Activated naive CD4-positive, alpha-beta T cell treated with anti-CD3 and anti-CD28 coated beads for 36 hours (primary cell): ENCODE data around the gene CALHM4. TPM values are rescaled to one million over a fixed set of nuclear protein-coding genes. Genes with fewer than 3 reads are reported as not detected.

Source experiments
- CTCF ChIA-PET: fragments of 350-600 bp; sonication (Branson Sonifier 250); formaldehyde crosslinking; loops from one replicate; lab custom pipeline; 2021; ENCODE audit warnings: antibody characterized with exemption; lab: Charles Lee
- DNase-seq: peaks from one replicate; pipeline ENCODE4 v3.0.0-alpha.2; 2020
- H3K27ac Mint-ChIP-seq: one replicate; pipeline ENCODE4 v1.8.0; 2021; ENCODE audit warnings: mild to moderate bottlenecking, mixed read lengths
- H3K27me3 Mint-ChIP-seq: one replicate; pipeline ENCODE4 v1.8.0; 2021; ENCODE audit warnings: low read depth, mixed read lengths
- H3K36me3 Mint-ChIP-seq: one replicate; pipeline ENCODE4 v1.8.0; 2021; ENCODE audit warnings: low read depth, mixed read lengths
- H3K4me1 Mint-ChIP-seq: one replicate; pipeline ENCODE4 v1.8.0; 2021; ENCODE audit warnings: low read depth, mixed read lengths
- H3K4me3 Mint-ChIP-seq: one replicate; pipeline ENCODE4 v1.8.0; 2021; ENCODE audit warnings: mild to moderate bottlenecking, moderate library complexity, mixed read lengths
- H3K9me3 Mint-ChIP-seq: one replicate; pipeline ENCODE4 v1.8.0; 2021; ENCODE audit warnings: mixed read lengths
- intact Hi-C: fragments of 100-400 bp; cut with micrococcal nuclease; formaldehyde crosslinking; loops from one replicate; pipeline ENCODE4 v1.15.1; 2023
- total RNA-seq, 2 experiments: library from RNA; stranded (reverse); gene quantifications; one replicate each; pipeline ENCODE4 v1.2.3, GENCODE V29; 2021

Gene CALHM4
- total RNA-seq, 2 experiments from 2014 or later = not detected

GRCh38 chr6:116545651-116546050 lies 7.9 kb upstream of the CALHM4 start, which contains the start of gene TRAPPC3L:
Gene TRAPPC3L, minus strand, starts transcription at chr6:116545684. Its CDS starts 170 bp downstream, at chr6:116545514.
- H3K27ac Mint-ChIP-seq = no peak within 1 kb of the TSS

GRCh38 chr6:116547358-116547757 lies 6.2 kb upstream of the CALHM4 start:
- DNase-seq = no peak
- no peaks in the 10 kb centered on the region for H3K9me3 Mint-ChIP-seq
- no peaks in the 10 kb centered on the region for H3K36me3 Mint-ChIP-seq
- H3K27ac Mint-ChIP-seq = no peak overlapping the region
- intact Hi-C loops = no loop called here
- CTCF ChIA-PET = interaction anchor here (1.3 kb wide), 1 partner anchor 14 kb away, joined by 3 read pairs; no protein-coding TSS in a partner anchor
- H3K27me3 Mint-ChIP-seq = peaks cover 4% of the 10 kb centered on the region
- H3K4me3 Mint-ChIP-seq = no peak overlapping the region
- no peaks in the 10 kb centered on the region for H3K4me1 Mint-ChIP-seq

More at GRCh38 chr6:116545651-116546050, 7.9 kb upstream of the CALHM4 start, which contains the start of gene TRAPPC3L:
- Mint-ChIP-seq H3K27me3 (peaks cover 12% of the 10 kb centered on the region), H3K4me3 (no peak within 1 kb of the TSS), H3K9me3 (no peaks in the 10 kb centered on the region), H3K36me3 (no peaks in the 10 kb centered on the region), H3K4me1 (no peaks in the 10 kb centered on the region)
- intact Hi-C loops = no loop called here
- no peak for DNase-seq
- CTCF ChIA-PET = interaction anchor here (1.0 kb wide), 1 partner anchor 16 kb away, joined by 3 read pairs; no protein-coding TSS in a partner anchor

GRCh38 chr6:116550796-116551195 lies 2.8 kb upstream of the CALHM4 start:
- Mint-ChIP-seq H3K9me3 (no peaks in the 10 kb centered on the region), H3K4me1 (no peaks in the 10 kb centered on the region), H3K4me3 (no peak overlapping the region), H3K36me3 (no peaks in the 10 kb centered on the region), H3K27ac (no peak overlapping the region), H3K27me3 (peaks cover 10% of the 10 kb centered on the region)
- DNase-seq = no peak
- CTCF ChIA-PET = interaction anchor here (0.7 to 2.0 kb wide), 2 partner anchors 10 to 12 kb away, joined by 3 to 5 read pairs; no protein-coding TSS in a partner anchor
- intact Hi-C loops = no loop called here

DNA sequence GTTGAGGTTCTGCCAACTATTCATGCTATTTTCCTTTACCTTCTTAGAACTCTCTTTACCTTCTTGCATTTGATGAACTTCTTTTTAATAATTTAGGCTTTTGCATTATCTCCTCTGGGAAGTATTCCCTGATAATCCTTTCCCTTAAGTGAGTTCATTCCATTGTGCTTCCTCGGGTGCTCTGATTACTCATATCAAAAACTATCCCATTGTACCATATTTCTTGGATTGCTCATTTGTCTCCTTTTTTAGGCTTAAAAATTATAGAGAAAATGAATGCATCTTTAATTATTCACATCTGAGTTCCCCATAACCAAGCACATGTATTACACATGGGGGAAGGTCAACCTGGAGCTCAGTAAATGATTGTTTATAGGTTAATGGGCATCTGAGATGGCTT lies 2.5 kb downstream of the CALHM4 start:
- Mint-ChIP-seq H3K9me3 (no peaks in the 10 kb centered on the region), H3K4me1 (no peaks in the 10 kb centered on the region), H3K27ac (no peak overlapping the region), H3K27me3 (peaks cover 13% of the 10 kb centered on the region), H3K4me3 (no peak overlapping the region), H3K36me3 (no peaks in the 10 kb centered on the region)
- intact Hi-C loops = no loop called here
- no peak for DNase-seq
- CTCF ChIA-PET = interaction anchor here (0.7 kb wide), 1 partner anchor 339 kb away, joined by 4 read pairs; no protein-coding TSS in a partner anchor

- H3K9me3 Mint-ChIP-seq = no peaks in the 10 kb centered on the region
- DNase-seq = no peak
- CTCF ChIA-PET = interaction anchor here (0.7 kb wide), 1 partner anchor 21 kb away, joined by 4 read pairs; no protein-coding TSS in a partner anchor
- intact Hi-C loops = no loop called here
- no peak overlapping the region for H3K27ac Mint-ChIP-seq
- H3K27me3 Mint-ChIP-seq = peaks cover 15% of the 10 kb centered on the region
- H3K4me3 Mint-ChIP-seq = no peak overlapping the region
- H3K4me1 Mint-ChIP-seq = no peaks in the 10 kb centered on the region
- no peaks in the 10 kb centered on the region for H3K36me3 Mint-ChIP-seq
Observed at GRCh38 chr6:116556814-116557415, 3.4 kb downstream of the CALHM4 start.

- no peak overlapping the region for H3K4me3 Mint-ChIP-seq
- H3K9me3 Mint-ChIP-seq = no peaks in the 10 kb centered on the region
- intact Hi-C loops = no loop called here
- H3K27ac Mint-ChIP-seq = no peak overlapping the region
- CTCF ChIA-PET = no interaction called here
- H3K36me3 Mint-ChIP-seq = no peaks in the 10 kb centered on the region
- H3K27me3 Mint-ChIP-seq = peaks cover 15% of the 10 kb centered on the region
- DNase-seq = no peak
- no peaks in the 10 kb centered on the region for H3K4me1 Mint-ChIP-seq
Observed at GRCh38 chr6:116557893-116558292, 4.3 kb downstream of the CALHM4 start.

- H3K4me3 Mint-ChIP-seq = no peak overlapping the region
- peaks cover 14% of the 10 kb centered on the region for H3K27me3 Mint-ChIP-seq
- peaks cover 3% of the 10 kb centered on the region for H3K4me1 Mint-ChIP-seq
- no peak for DNase-seq
- H3K36me3 Mint-ChIP-seq = no peaks in the 10 kb centered on the region
- H3K9me3 Mint-ChIP-seq = no peaks in the 10 kb centered on the region
- intact Hi-C loops = no loop called here
- H3K27ac Mint-ChIP-seq = no peak overlapping the region
- CTCF ChIA-PET = interaction anchor here (0.8 to 3.6 kb wide), 11 partner anchors 11 to 274 kb away, joined by 3 to 35 read pairs (median 5); partner anchors contain the start of gene RWDD1
Observed at GRCh38 chr6:116560130-116560529, 6.6 kb downstream of the CALHM4 start.

- Mint-ChIP-seq H3K27me3 (peaks cover 11% of the 10 kb centered on the region), H3K36me3 (no peaks in the 10 kb centered on the region), H3K9me3 (no peaks in the 10 kb centered on the region), H3K27ac (no peak overlapping the region), H3K4me3 (no peak overlapping the region), H3K4me1 (peaks cover 3% of the 10 kb centered on the region)
- CTCF ChIA-PET = interaction anchor here (0.6 to 3.6 kb wide), 26 partner anchors 8 to 344 kb away, joined by 3 to 35 read pairs (median 3); partner anchors contain the start of genes CALHM4, RSPH4A, RWDD1 and TRAPPC3L
- intact Hi-C loops = loop anchor here (1.0 kb wide), 5 partner anchors 25 to 343 kb away; no protein-coding TSS in a partner anchor
- peak; percentile 80 for DNase-seq
Observed at GRCh38 chr6:116561377-116562018, 7.9 kb downstream of the CALHM4 start.

DNA sequence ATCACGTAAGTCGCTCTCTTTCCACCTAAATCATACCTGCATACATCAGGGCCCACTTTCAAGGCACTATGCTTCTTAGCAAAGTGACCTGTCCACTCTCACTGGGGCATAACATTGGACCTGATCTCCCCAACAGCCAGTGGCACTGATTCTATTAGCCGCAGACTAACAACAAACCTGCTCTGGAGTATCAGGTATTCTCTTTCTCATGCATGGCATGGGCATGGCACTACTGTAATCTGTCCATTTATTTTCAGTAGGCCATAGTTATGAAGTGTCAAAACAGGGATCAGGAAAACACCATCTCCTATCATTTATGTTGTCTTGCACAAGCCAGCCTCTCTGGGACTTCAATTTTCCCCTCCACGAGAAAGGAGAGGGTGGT lies 8.5 kb downstream of the CALHM4 start:
- CTCF ChIA-PET = interaction anchor here (0.6 to 2.3 kb wide), 9 partner anchors 8 to 291 kb away, joined by 3 to 12 read pairs (median 5); partner anchors contain the start of gene RWDD1
- Mint-ChIP-seq H3K9me3 (no peaks in the 10 kb centered on the region), H3K27ac (no peak overlapping the region), H3K36me3 (no peaks in the 10 kb centered on the region), H3K27me3 (peaks cover 11% of the 10 kb centered on the region), H3K4me1 (peaks cover 3% of the 10 kb centered on the region), H3K4me3 (no peak overlapping the region)
- no peak for DNase-seq
- intact Hi-C loops = no loop called here

GRCh38 chr6:116562614-116563013 lies 9.1 kb downstream of the CALHM4 start:
- H3K9me3 Mint-ChIP-seq = no peaks in the 10 kb centered on the region
- DNase-seq = no peak
- H3K27ac Mint-ChIP-seq = no peak overlapping the region
- H3K36me3 Mint-ChIP-seq = no peaks in the 10 kb centered on the region
- CTCF ChIA-PET = interaction anchor here (0.9 to 2.3 kb wide), 17 partner anchors 9 to 294 kb away, joined by 3 to 12 read pairs (median 4); partner anchors contain the start of gene TSPYL1
- H3K4me3 Mint-ChIP-seq = no peak overlapping the region
- H3K4me1 Mint-ChIP-seq = peaks cover 4% of the 10 kb centered on the region
- intact Hi-C loops = no loop called here
- H3K27me3 Mint-ChIP-seq = peaks cover 11% of the 10 kb centered on the region

DNA sequence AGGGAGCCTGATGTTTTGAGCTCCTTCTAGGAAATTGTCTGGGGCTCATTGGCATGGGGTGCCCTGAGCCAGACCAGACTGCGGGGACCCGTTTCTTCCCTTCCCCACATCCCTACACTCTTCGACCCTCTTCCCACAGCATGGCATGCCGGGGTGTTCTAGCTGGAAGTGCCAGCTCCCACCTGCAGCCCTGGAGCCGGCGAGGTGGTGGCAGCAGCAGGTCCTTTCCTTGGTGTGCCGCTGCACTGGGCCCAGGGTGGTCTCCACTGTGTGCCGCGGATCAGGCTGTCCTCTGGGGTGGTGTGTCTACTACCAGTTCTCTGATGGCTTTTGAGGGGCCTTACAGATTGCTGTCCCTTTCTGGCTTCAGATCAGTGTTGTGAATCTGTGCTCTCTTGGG lies 10.3 kb downstream of the CALHM4 start:
- H3K9me3 Mint-ChIP-seq = no peaks in the 10 kb centered on the region
- intact Hi-C loops = no loop called here
- H3K27ac Mint-ChIP-seq = no peak overlapping the region
- peaks cover 11% of the 10 kb centered on the region for H3K27me3 Mint-ChIP-seq
- peaks cover 8% of the 10 kb centered on the region for H3K4me1 Mint-ChIP-seq
- CTCF ChIA-PET = interaction anchor here (0.9 to 2.3 kb wide), 8 partner anchors 10 to 295 kb away, joined by 3 to 12 read pairs (median 4); no protein-coding TSS in a partner anchor
- H3K4me3 Mint-ChIP-seq = no peak overlapping the region
- H3K36me3 Mint-ChIP-seq = no peaks in the 10 kb centered on the region
- no peak for DNase-seq

DNA sequence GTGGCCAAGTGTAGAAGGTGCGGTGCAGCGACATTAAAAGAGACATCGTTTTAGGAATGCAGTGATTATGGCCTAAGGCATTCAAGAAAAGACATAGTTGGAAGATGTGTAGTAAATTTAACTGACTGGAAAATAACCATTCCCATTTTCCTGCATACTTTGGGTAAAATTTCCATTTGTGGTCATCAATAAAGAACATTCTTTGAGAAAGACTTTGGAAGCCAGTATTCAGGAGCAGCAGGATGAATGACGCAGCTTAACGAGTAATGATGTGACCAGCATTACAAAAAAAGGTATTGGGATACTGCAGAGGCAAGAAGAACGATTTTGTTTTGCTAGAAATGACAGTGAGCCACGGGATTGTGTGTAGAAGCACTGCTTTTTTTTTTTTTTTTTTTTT lies 10.8 kb downstream of the CALHM4 start:
- Mint-ChIP-seq H3K9me3 (no peaks in the 10 kb centered on the region), H3K36me3 (no peaks in the 10 kb centered on the region), H3K27me3 (peaks cover 11% of the 10 kb centered on the region), H3K27ac (no peak overlapping the region), H3K4me3 (peak overlapping the region; percentile 36), H3K4me1 (peaks cover 13% of the 10 kb centered on the region)
- CTCF ChIA-PET = interaction anchor here (1.3 to 2.3 kb wide), 4 partner anchors 9 to 276 kb away, joined by 5 to 12 read pairs (median 8); no protein-coding TSS in a partner anchor
- DNase-seq = no peak
- intact Hi-C loops = no loop called here
